ENCODE measurements around the gene TOM1L2.
"Not testable (repeated sequence)": the region's sequence is repeated elsewhere in the genome, so short reads cannot be mapped to it uniquely, and the experiment has no call there.

The TOM1L2 gene

DNA sequence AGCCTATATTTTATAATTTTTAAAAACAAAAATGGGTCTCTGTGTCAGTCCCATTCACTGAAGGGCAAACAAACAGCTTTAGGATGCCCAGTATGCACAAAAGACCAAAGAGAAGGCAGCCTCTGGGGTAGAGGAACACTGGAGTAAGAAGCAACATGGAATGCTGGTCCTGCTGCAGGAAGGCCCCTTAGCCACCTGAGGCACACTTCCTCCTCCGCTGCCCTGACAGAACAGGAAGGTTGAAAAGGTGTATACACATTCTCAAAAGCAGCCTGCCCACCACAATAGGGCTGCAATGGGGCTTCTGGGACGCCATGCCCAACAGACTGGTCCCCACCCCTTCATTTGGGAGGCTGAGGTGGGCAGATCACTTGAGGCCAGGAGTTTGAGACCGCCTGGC lies 19.5 kb downstream of the TOM1L2 start:
- no peak overlapping the region for H3K27ac Mint-ChIP-seq
- intact Hi-C loops (cut with micrococcal nuclease) = no loop called here
- peaks cover 6% of the 10 kb centered on the region for H3K4me1 Mint-ChIP-seq (ENCODE audit: low read depth)
- H3K9me3 Mint-ChIP-seq = no peaks in the 10 kb centered on the region
- H3K4me3 Mint-ChIP-seq = no peak overlapping the region
- H3K36me3 Mint-ChIP-seq (ENCODE audit: low read depth) = peaks cover 20% of the 10 kb centered on the region
- H3K27me3 Mint-ChIP-seq = no peaks in the 10 kb centered on the region

DNA sequence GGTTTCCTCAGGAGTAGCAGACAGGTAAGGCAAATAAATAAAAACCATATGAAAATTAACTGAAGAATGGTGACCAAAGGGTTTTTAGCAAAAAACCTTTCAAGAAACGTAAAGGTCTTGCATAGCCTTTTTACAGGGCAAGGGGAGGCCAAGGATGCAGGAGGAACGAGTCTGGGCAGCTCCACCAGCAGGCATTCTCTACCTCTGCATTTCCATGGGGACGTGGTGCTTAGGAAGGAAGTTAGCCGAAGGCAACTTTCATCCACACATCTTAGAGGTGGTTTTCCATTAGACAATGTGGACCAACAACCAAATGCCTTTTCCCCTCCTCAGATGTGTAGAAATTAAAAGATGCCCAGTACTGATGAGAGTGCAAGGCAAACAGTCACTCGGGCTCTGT lies 20.7 kb downstream of the TOM1L2 start:
- peaks cover 6% of the 10 kb centered on the region for H3K4me1 Mint-ChIP-seq (ENCODE audit: low read depth)
- no peaks in the 10 kb centered on the region for H3K9me3 Mint-ChIP-seq
- H3K36me3 Mint-ChIP-seq (ENCODE audit: low read depth) = peaks cover 19% of the 10 kb centered on the region
- no peak overlapping the region for H3K27ac Mint-ChIP-seq
- intact Hi-C loops (cut with micrococcal nuclease) = no loop called here
- H3K27me3 Mint-ChIP-seq = no peaks in the 10 kb centered on the region
- no peak overlapping the region for H3K4me3 Mint-ChIP-seq

- Mint-ChIP-seq H3K9me3 (no peaks in the 10 kb centered on the region), H3K27me3 (no peaks in the 10 kb centered on the region), H3K27ac (no peak overlapping the region), H3K36me3 (ENCODE audit: low read depth) (peaks cover 12% of the 10 kb centered on the region), H3K4me1 (ENCODE audit: low read depth) (peaks cover 11% of the 10 kb centered on the region), H3K4me3 (no peak overlapping the region)
- intact Hi-C loops (cut with micrococcal nuclease) = no loop called here
These were observed 21.4 kb downstream of the TOM1L2 start for GRCh38 chr17:17950806-17951205.

DNA sequence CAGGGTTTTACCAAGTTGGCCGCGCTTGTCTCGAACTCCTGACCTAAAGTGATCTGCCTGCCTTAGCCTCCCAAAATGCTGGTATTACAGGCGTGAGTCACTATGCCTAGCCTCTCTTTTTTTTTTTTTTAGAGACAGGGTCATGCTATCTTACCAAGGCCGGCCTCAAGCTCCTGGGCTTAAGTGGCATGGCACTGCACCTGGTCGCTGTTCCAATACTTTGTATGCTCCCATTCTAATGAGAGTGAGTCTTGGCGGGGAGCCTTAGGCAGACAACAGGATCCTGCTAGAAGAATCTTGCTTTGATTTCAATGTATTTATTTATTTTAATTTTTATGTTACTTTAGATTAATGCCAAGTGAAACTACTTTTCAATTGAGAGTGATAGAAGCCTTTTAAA lies 21.9 kb downstream of the TOM1L2 start:
- no peak overlapping the region for H3K4me3 Mint-ChIP-seq
- peaks cover 7% of the 10 kb centered on the region for H3K36me3 Mint-ChIP-seq (ENCODE audit: low read depth)
- peaks cover 11% of the 10 kb centered on the region for H3K4me1 Mint-ChIP-seq (ENCODE audit: low read depth)
- no peak overlapping the region for H3K27ac Mint-ChIP-seq
- H3K27me3 Mint-ChIP-seq = no peaks in the 10 kb centered on the region
- intact Hi-C loops (cut with micrococcal nuclease) = no loop called here
- H3K9me3 Mint-ChIP-seq = no peaks in the 10 kb centered on the region

DNA sequence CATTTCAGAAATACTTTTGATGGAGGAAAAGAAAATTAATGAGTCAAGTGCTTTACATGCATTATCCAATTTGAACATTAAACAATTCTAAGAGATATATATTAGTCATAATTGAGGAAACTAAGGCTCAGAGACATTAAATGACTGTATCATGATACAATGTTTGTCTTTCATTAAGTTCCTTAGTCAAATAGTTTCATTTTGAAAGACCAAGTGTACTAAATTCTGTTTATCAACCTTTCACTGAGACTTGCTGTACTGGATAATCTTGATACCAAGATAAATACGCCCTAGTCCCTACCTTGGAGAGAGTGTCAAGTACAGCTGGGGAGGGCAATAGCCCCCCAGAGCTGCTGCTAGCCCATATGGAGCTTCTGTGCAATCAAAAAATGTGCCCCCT lies 24.2 kb downstream of the TOM1L2 start:
- H3K4me3 Mint-ChIP-seq = no peak overlapping the region
- no peaks in the 10 kb centered on the region for H3K9me3 Mint-ChIP-seq
- H3K4me1 Mint-ChIP-seq (ENCODE audit: low read depth) = peaks cover 22% of the 10 kb centered on the region
- H3K27ac Mint-ChIP-seq = no peak overlapping the region
- no peaks in the 10 kb centered on the region for H3K36me3 Mint-ChIP-seq (ENCODE audit: low read depth)
- intact Hi-C loops (cut with micrococcal nuclease) = no loop called here
- no peaks in the 10 kb centered on the region for H3K27me3 Mint-ChIP-seq

GRCh38 chr17:17947309-17947708 lies 24.9 kb downstream of the TOM1L2 start:
- Mint-ChIP-seq H3K27ac (no peak overlapping the region), H3K27me3 (no peaks in the 10 kb centered on the region), H3K9me3 (no peaks in the 10 kb centered on the region), H3K4me1 (ENCODE audit: low read depth) (peaks cover 22% of the 10 kb centered on the region), H3K36me3 (ENCODE audit: low read depth) (no peaks in the 10 kb centered on the region), H3K4me3 (no peak overlapping the region)
- intact Hi-C loops (cut with micrococcal nuclease) = no loop called here

DNA sequence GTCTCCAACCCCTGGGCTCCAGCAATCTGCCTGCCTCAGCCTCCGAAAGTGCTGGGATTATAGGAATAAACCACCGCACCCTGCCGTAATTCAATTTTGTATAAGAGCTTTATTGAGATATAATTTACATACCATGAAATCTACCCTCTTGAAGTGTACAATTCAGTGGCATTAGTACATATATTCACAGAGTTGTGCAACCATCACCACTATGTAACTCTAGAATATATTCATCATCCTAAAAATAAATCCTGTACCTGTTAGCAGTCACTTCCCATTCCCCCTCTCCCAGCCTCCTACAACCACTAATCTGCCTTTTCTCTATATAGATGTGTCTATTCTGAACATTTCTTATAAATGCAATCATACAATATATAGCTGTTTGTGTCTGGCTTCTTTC lies 26.1 kb downstream of the TOM1L2 start:
- H3K27ac Mint-ChIP-seq = no peak overlapping the region

GRCh38 chr17:17944743-17945142 lies 27.5 kb downstream of the TOM1L2 start:
- intact Hi-C loops (cut with micrococcal nuclease) = no loop called here
- Mint-ChIP-seq H3K27me3 (no peaks in the 10 kb centered on the region), H3K27ac (no peak overlapping the region), H3K4me3 (no peak overlapping the region), H3K4me1 (ENCODE audit: low read depth) (peaks cover 25% of the 10 kb centered on the region), H3K9me3 (no peaks in the 10 kb centered on the region), H3K36me3 (ENCODE audit: low read depth) (no peaks in the 10 kb centered on the region)

More for the DNA sequence above, 26.1 kb downstream of the TOM1L2 start:
- H3K4me1 Mint-ChIP-seq (ENCODE audit: low read depth) = peaks cover 22% of the 10 kb centered on the region
- no peaks in the 10 kb centered on the region for H3K9me3 Mint-ChIP-seq
- intact Hi-C loops (cut with micrococcal nuclease) = no loop called here
- no peaks in the 10 kb centered on the region for H3K27me3 Mint-ChIP-seq
- no peak overlapping the region for H3K4me3 Mint-ChIP-seq
- no peaks in the 10 kb centered on the region for H3K36me3 Mint-ChIP-seq (ENCODE audit: low read depth)

DNA sequence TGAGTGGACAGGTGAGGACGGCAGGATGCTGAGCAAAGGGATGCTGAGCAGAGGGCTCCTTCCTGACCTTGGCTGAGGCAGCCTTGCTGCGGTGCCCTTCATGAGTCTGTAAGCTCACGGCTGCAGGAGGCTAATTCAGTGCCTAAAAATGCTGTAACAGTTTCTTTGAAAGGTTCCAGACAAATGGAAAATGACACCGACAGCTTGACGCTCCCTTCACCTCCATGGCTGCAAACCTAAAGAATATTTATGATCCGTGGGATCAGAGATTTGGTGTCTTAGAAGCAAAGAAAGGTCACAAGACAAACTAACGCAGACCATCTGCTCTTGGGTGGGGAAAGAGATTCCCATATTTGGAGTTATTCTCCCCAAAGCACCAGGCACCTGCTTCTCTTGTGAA lies 28.0 kb downstream of the TOM1L2 start:
- Mint-ChIP-seq H3K4me1 (ENCODE audit: low read depth) (peaks cover 26% of the 10 kb centered on the region), H3K27ac (no peak overlapping the region)
- intact Hi-C loops (cut with micrococcal nuclease) = no loop called here

GRCh38 chr17:17943281-17943984 lies 28.8 kb downstream of the TOM1L2 start:
- Mint-ChIP-seq H3K27ac (no peak overlapping the region), H3K27me3 (no peaks in the 10 kb centered on the region), H3K9me3 (no peaks in the 10 kb centered on the region), H3K36me3 (ENCODE audit: low read depth) (no peaks in the 10 kb centered on the region), H3K4me1 (ENCODE audit: low read depth) (peaks cover 26% of the 10 kb centered on the region), H3K4me3 (no peak overlapping the region)
- intact Hi-C loops (cut with micrococcal nuclease) = no loop called here

More for the DNA sequence above, 28.0 kb downstream of the TOM1L2 start:
- no peaks in the 10 kb centered on the region for H3K36me3 Mint-ChIP-seq (ENCODE audit: low read depth)
- no peaks in the 10 kb centered on the region for H3K9me3 Mint-ChIP-seq
- H3K4me3 Mint-ChIP-seq = no peak overlapping the region
- no peaks in the 10 kb centered on the region for H3K27me3 Mint-ChIP-seq

GRCh38 chr17:17942846-17943245 lies 29.4 kb downstream of the TOM1L2 start:
- Mint-ChIP-seq H3K27me3 (no peaks in the 10 kb centered on the region), H3K4me1 (ENCODE audit: low read depth) (peaks cover 31% of the 10 kb centered on the region), H3K9me3 (no peaks in the 10 kb centered on the region), H3K27ac (no peak overlapping the region), H3K4me3 (no peak overlapping the region), H3K36me3 (ENCODE audit: low read depth) (no peaks in the 10 kb centered on the region)
- intact Hi-C loops (cut with micrococcal nuclease) = no loop called here

DNA sequence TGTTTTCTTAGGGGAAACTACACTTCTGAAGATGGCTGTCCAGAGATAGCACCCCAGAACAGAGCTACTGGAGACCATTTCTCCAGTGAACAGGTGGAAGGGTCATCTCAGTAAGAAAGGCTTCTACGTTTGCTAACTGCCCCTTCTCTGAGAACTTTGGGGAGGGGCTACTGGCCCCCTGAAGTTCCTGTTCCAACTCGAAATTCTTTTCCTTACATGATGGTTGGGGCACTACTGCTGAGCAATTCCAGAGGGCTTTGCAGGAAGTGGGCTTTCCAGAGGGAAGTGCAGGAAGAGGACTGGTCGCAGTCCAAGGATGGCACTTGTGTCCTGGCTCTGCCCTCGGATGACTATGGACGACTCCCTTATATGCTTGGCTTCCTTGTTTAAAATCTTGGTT lies 31.2 kb downstream of the TOM1L2 start:
- Mint-ChIP-seq H3K4me1 (ENCODE audit: low read depth) (peaks cover 42% of the 10 kb centered on the region), H3K27ac (no peak overlapping the region), H3K27me3 (no peaks in the 10 kb centered on the region), H3K9me3 (no peaks in the 10 kb centered on the region), H3K4me3 (no peak overlapping the region), H3K36me3 (ENCODE audit: low read depth) (no peaks in the 10 kb centered on the region)
- intact Hi-C loops (cut with micrococcal nuclease) = no loop called here

- Mint-ChIP-seq H3K27ac (no peak overlapping the region), H3K36me3 (ENCODE audit: low read depth) (no peaks in the 10 kb centered on the region), H3K27me3 (no peaks in the 10 kb centered on the region), H3K4me3 (no peak overlapping the region), H3K4me1 (ENCODE audit: low read depth) (peaks cover 48% of the 10 kb centered on the region), H3K9me3 (no peaks in the 10 kb centered on the region)
- intact Hi-C loops (cut with micrococcal nuclease) = no loop called here
These were observed 31.7 kb downstream of the TOM1L2 start for GRCh38 chr17:17940441-17940911.

DNA sequence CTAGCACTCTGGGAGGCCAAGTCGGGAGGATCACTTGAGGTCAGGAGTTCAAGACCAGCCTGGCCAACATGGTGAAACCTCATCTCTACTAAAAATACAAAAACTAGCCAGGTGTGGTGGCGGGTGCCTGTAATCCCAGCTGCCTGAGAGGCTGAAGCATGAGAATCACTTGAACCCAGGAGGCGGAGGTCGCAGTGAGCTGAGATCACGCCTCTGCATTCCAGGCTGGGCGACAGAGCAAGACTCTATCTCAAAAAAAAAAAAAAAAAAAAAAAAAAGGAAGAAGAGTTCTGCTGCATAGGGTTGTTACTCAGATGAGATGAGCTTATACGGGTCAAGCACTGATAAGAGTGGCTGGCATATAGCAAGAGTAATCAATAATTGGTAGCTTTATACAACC lies 32.3 kb downstream of the TOM1L2 start:
- intact Hi-C loops (cut with micrococcal nuclease); H3K27me3 Mint-ChIP-seq; H3K9me3 Mint-ChIP-seq; H3K36me3 Mint-ChIP-seq (ENCODE audit: low read depth); H3K4me3 Mint-ChIP-seq; H3K27ac Mint-ChIP-seq: not testable (repeated sequence)
- H3K4me1 Mint-ChIP-seq (ENCODE audit: low read depth) = peaks cover 53% of the 10 kb centered on the region
